ENCODE results near the gene GDF10.

DNA sequence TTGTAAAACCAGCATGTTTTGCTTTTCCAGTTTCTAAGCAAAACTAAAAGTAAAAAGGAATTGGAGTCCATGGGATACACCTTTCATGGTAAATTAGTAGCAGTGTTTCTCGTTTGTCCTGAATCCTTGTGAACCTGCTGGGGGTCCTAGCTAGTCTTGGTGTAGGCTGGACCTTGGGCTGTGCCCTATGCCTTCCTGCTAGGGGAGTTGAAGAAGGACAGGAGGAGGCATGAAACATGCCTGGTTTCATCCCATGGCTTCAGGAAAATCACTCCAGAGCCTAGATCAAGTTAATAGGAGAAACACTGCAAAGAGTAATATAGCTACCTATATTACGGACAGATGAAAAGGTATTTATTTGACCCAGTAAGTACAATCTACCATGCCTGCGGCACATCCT is 41.1 kb upstream of the GDF10 start:
- no peak for TF ChIP-seq POLR2A (IDR thresholded peaks at IDR 0.05)
- TF ChIP-seq, protein P1, sequence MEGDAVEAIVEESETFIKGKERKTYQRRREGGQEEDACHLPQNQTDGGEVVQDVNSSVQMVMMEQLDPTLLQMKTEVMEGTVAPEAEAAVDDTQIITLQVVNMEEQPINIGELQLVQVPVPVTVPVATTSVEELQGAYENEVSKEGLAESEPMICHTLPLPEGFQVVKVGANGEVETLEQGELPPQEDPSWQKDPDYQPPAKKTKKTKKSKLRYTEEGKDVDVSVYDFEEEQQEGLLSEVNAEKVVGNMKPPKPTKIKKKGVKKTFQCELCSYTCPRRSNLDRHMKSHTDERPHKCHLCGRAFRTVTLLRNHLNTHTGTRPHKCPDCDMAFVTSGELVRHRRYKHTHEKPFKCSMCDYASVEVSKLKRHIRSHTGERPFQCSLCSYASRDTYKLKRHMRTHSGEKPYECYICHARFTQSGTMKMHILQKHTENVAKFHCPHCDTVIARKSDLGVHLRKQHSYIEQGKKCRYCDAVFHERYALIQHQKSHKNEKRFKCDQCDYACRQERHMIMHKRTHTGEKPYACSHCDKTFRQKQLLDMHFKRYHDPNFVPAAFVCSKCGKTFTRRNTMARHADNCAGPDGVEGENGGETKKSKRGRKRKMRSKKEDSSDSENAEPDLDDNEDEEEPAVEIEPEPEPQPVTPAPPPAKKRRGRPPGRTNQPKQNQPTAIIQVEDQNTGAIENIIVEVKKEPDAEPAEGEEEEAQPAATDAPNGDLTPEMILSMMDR (IDR thresholded peaks at IDR 0.05) = no peak

Measured in esophagus squamous epithelium (tissue), 4 donors.